ENCODE results near the gene SMIM44. TPM values are rescaled to one million over a fixed set of nuclear protein-coding genes. Genes with fewer than 3 reads are reported as not detected.
A peak's percentile ranks its signal among the peaks of the same experiment; 100 is the strongest.
"Not testable (repeated sequence)": the region's sequence is repeated elsewhere in the genome, so short reads cannot be mapped to it uniquely, and the experiment has no call there.

SMIM44 gene
- total RNA-seq, 1 donor from 2014 or later: not detected

DNA sequence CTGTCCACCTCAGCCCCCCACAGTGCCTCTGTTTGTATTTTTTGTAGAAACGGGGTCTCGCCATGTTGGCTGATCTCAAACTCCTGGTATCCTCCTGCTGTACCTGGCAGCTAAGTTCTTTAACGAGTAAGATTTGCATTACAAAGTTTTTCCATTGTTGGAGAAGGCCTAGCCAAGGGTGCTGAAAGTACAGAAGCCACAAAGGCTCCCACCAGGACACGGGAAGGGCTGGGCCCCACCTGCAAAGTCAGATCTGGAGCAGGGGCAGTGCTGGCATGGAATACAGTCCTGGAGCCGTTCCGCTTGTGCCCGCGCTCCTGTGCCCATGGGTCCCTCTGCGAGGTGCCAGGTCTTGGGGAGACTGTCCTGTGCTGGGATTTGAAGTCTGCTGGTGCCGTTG is 35.0 kb upstream of the SMIM44 start:
- no peak for DNase-seq (ENCODE audit: low spot score)

DNA sequence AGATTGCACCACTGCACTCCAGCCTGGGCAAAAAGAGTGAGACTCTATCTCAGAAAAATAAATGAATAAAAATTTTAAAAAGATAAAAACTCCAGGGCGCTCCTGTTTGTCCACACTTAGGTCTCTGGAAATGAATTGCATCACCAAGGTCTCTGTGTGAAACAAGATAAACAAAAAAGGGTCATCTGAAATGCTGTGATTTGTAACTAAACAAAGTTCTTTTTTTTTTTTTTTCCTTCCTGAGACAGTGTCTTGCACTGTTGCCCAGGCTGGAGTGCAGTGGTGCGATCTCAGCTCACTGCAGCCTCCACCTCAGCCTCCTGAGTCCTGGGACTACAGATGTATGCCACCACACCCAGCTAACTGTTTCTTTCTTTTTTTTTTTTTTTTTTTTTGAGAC is 34.4 kb upstream of the SMIM44 start:
- DNase-seq (ENCODE audit: low spot score): no peak

DNA sequence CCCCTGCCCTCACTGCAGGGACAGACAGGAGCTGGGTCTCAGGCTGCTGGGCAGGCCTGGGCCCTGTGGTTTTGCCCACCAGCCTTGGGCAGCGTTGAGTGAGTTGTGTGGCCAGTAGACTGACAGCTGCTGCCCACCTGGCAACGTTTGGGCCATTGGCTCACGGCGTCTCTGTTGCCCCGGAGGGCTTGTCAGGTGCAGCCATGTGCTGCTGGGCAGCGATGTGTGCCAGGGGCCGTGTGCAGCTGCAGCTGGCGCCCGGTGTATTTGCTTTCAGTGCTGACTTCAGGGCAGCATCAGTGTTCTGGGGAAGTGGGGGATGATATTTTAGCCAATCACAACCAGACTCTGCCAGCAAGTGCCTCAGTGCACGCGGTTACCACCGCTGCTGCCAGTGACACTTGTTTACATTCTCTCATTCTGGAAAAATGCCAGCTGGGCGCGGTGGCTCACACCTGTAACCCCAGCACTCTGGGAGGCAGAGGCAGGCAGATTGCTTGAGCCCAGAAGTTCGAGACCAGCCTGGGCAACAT is 33.5 kb upstream of the SMIM44 start:
- DNase-seq (ENCODE audit: low spot score): no peak

DNA sequence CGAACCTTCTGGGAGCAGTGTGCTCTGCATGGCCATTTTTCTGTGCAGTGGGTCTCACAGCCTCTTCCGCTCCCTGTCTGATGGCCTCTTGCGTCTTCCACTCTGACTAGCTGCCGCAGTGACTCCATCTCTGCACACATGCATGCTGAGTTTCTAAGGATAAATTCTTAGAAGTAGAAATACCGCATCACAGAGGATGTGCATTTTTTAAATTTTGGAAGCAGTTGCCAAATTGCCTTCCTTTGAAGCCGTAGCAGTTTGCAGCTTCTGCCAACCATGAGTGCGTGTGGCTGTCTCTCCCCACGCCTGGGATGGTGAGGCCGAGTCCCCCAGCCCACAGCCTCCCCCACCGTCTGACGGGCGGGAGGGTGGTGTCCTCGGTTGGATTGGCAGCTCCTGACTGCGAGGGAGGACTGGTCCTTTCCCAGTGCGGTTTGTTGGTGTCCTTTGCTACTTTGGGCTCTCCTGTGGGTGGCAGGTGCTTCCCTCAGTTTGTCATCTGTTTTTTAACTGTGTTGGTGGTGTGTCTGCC is 32.7 kb upstream of the SMIM44 start:
- DNase-seq (ENCODE audit: low spot score): no peak

DNA sequence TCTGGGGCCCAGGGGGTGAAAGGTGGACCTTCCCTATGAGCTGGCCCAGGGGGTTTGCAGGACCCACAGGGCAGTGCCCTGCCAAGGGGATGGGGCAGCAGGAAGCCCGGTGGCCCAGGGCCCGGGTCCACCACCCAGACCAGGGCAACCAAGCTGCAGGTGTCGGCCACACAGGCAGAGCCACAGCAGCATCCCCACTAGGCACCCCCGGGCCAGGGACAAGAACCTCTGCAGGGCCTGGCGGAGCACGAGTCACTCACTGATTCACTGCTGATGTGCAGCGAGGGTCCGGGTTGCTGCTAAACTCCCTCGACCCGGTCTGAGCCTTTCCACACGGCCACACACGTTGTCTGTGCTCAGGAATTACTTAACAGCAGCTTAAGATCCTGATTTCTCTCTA is 31.7 kb upstream of the SMIM44 start:
- DNase-seq (ENCODE audit: low spot score): no peak

DNA sequence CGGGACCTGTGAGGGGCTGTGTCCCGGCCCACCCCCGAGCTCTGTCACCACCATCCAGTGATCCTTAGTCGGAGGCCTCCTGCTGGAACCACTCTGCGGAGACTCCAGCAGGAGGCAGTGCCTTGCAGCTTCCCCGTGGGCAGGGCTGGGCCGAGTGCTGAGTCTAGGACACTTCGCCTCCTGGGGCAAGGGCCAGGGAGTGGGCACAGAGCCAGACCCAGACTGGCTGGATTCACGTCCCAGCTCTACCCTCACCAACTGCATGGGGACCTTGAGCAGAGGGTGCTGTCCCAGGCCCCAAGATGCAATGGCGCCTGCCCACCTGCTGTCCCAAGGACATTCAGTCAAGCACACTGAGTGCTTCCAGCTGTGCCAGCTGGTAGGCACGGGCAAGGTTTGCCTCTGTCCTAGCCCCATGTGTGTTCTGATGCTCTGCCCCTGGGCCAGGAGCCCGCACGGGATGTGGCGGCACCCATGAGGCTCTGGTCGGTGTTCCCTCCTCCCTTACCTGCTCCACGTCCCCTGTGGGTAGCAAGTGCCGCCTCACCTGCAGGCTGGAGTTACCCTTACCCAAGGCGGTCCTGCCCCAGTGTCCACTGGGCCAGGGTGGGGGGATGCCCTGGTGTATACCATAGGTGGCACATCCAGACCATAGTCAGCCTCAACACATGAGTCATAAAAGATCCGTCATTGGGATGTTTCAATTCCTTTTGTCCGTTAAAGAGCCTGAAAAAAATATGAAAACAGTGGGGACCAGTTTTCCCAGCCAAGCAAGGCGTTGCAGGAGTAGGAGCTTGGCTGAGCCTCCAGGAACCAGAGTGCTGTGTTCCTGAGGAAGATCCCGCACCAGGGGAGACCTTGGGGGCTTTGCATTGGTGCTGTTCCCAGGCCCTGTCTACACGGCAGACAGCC is 30.2 kb upstream of the SMIM44 start:
- DNase-seq (ENCODE audit: low spot score): no peak

DNA sequence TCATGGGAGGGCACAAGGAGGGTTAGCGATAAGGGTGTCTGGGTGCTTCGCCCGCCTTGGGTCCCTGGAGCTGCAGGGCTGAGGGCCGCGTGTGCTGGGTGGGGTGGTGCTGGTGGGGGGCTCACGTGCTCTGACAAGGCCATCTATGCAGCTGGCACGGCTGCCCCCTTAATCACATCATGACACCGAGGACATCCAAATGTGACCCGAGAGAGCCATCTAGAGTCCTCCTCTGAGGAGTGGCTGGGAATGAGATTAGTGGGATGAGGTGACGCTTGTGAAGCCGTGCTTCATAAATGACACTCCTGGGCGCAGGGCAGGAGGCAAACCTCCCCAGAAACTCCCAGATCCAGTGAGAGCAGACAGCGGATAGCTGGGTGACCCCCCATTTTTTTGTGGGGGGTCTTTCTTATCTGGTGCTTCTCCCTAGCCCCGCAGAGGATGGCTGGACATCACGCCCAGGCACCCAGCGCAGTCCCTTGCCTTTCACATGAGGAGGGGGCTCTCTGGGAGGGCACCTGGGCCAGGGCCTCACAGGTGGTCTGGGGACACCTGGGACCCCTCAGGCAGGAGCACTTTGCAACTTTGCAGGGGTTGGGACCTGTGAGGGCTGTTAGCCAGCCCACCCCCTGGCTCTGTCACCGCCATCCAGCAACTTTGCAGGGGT is 29.5 kb upstream of the SMIM44 start:
- no peak for DNase-seq (ENCODE audit: low spot score)

DNA sequence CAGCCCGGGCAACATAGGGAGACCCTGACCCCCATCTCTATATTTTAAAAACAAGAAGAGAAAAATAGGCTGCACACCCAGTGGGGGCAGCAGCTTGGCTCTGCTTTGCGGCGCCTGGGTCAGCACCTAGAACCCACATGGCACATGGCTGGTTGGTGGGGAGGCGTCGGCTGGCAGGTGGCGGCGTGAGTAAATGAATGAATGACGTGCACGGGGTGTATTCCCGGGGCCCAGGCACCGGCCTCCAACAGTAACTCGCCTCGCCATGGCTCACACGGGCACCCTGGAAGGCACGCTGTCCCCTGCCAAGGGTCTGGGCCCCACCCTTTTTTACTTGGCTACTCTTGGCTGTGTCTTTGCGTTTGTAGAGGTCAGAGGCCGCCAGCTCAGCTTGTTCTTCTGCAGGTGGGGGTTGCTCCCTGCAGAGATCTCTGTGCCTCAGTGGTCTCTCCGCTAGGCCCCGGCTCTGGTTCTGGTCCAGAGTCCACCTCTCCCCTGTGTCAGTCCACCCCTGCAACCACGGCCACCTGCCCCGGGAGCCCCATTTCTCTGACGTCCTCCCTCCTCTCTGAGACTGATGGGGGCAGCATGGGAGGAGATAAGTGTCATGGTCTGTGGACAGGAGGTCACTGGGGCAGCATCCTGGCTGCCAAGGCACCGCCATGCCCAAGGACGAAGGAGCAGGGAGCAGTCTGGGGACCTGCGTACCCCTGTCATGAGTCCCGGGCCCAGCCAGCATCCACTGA is 28.4 kb upstream of the SMIM44 start:
- DNase-seq (ENCODE audit: low spot score): no peak

DNA sequence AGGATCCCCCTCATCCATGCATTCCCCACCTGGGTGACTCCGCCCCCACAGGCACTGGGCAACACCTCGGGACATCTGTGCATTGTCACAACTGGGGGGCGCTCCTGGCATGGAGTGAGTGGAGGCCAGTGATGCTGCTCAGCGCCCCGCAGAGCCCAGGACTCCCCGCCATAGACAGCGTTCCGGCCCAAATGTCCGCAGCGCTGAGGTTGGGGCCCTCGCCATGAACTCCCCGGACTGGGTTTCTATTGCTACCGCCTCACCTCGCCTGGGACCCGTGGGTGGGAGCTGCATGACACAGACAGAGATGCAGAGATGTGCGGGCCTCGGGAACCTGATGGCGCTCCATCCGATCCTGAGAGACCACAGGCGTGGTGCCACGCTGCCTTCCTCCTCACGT is 27.5 kb upstream of the SMIM44 start:
- DNase-seq (ENCODE audit: low spot score): no peak

DNA sequence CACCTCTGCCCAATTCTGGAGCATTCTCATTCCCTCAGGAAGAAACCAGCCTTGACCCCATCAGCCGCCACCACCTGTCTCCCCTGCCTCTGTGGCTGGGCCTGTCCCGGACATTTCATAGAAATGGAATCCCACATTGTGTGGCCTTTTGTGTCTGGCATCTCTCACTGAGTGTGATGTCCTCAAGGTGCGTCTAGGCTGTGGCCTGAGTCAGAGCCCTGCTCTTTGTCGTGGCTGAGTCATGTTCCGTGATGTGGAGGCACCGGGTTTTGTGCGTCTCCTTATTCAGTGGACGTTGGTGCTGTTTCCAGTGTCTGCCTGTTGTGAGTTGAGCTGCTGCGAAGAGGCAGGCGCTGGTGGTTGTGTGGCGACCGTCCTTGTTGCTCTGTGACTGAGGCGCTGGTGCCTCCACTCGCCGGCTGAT is 26.3 kb upstream of the SMIM44 start:
- no peak for DNase-seq (ENCODE audit: low spot score)

DNA sequence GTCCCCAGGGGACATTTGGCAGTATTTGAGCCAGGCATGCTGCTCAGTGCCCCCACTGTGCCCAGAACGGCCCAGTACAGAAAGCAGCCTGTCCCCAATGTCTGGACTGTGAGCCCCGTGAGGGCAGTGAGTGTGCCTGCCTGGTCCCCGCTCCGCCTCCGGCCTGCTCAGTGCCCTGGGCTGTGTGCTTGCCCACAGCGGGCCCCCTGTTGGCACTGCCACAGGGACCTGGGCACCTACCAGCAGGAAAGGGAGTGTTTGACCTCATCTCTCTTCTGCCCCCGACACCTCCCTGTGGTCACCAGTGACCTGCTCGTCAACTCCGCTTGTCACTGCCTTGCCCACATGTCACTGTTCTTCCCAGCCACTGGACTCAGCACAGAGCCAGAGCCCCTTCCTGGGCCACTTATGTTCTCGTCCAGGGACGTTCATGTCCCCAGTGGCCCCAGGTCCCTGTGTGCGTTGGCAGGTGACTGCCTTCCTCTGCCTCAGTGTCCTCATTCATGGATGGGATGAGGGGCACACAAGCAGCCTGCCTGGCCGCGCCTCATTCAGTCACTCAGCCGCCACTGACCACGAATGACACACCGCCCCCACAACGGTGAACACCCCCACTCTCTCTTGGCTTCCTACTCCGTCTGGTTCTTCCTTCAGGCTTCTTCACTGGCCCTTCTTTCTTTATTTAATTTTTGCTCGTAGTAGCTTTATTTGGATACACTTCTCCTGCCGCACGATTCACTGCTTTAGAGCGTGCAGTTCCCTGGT is 25.7 kb upstream of the SMIM44 start:
- no peak for DNase-seq (ENCODE audit: low spot score)

DNA sequence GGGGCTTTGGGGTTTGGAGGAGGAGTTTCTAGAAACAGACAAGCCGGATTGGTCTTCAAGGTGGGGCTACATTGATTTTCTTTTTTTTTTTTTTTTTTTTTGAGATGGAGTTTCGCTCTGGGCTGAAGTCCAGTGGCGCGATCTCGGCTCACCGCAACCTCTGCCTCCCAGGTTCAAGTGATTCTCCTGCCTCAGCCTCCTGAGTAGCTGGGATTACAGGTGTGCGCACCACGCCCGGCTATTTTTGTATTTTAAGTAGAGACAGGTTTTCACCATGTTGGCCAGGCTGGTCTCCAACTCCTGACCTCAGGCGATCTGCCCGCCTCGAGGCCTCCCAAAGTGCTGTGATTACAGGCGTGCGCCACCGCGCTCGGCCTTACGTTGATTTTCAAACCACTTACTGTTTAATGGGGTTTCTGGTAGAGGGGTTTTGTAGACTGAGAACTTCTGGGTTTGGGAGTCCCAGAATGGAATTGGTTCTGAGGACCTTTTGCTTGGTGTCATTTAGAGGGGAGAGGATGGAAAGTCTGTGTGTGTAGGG is 24.9 kb upstream of the SMIM44 start:
- DNase-seq (ENCODE audit: low spot score): not testable (repeated sequence)

DNA sequence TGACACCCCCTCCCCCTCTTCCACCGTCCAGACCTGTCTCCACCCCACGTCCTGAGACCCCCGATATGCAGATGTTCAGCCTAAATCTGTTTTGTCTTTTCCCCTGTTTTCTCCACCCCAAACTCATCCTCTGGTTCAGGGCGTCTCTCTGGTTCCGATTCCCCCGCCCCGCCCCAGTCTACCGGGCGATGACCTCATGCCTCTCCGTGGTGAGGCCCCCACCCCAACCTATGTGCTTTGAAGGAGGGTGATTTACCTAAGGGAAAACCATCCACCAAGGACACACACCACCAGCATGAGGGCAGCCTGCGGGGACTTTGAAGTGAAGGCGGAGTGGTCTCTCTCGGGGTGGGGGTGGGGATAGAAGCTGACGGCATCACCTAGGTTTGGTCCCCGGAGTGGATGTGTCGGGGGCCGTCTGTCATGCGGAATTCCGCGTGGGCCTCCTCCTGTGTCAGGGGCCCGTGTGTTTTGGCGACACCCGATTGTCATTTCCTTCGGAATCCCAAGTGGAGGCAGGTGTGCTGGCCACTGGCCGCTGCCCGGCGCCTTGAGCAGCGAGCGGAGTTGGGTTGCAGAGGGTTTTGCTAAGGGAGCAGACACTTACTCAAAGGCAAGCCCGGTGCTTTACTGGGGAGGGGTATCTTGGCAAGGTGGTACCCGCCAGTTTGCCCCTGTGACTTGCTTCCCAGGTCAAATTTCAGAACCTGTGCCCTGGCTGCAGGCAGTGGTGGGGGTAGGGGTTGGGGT is 24.3 kb upstream of the SMIM44 start:
- DNase-seq (ENCODE audit: low spot score): peak; percentile 40

DNA sequence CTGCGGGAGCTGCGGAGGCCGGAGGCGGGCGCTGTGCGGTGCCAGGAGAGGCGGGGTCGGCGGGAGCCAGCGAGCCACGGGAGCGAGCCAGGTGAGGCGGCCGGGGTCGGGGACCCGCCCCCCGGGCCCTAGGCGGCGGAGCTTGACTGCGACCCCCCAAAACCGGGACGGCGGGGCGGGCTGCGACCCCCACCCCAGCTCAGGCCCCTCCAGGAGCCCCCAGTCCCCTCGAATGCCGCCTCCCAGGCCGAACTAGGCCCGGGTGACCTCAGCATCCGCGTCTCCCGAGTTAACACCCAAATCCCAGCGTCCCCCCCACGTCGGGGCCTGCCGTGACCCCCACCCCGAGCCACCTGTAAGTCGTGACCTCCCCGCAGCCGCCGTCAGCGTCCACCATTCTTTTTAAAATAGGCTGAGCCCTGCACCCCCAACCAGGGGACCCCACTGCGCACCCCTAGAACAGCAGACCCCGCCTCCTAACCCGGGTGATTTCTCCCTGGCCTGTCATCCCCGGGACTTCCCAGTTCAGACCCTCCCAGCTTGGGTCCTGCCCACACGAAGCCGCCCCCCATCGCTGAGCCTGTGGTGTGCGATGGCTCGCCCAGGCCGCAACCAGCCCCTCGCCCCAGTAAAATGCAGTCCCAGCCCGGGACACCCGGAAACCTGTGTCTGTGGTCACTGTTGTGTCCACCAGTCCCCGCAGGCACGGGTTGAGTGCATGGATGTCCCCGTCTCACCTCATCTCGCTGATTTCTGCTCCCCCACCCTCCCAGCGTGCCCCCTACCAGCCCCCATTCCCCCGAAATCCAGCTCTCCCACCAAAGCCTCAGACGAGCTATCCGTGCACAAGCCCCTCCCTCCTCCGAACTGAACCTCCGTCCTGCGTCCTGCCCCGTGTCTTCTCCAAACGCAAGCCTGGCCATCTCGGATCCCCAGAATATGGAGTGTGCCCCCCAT is 23.4 kb upstream of the SMIM44 start:
- peak; percentile 30 for DNase-seq (ENCODE audit: low spot score)

DNA sequence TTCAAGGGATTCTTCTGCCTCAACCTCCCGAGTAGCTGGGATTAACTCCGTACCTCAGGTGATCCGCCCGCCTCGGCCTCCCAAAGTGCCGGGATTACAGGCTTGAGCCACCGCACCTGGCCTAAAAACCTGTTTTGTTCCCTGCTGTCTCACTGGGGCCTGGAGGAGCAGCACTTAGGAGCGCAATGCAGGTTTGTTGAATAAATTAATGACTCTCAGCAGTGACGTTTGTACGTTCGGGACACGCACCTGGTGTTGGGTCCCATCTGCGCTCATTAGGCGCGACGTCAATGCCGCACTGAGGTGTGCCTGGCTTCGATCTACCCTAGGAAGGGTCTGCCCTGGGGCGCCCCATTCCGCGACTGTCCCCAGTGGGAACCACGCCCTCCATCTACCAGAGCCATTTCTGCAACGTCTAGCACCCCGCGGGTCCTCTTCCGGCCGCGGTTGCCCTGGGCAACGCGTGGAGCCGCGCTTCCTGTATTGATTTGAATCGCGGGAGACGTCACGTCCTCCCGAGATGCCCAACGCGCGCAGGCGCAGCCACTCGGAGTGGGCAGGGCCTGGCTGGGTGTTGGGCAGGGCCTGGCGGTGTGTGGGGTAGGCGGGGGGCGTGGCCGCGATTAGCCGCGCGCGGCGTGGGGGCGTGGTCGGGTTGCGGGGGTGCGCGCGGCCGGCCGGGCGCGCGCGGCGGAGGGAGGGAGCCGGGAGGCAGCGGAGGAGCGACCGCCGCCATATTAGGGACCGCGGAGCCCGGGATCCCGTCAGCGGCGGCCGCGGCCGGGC is 22.6 kb upstream of the SMIM44 start, which contains the start of gene FZR1:
TSS of gene FZR1 (plus strand) at position 714 of the 786 bp plus-strand sequence. CDS start 16,679 bp downstream, outside the sequence.
- peak; percentile 99 for DNase-seq (ENCODE audit: low spot score)

DNA sequence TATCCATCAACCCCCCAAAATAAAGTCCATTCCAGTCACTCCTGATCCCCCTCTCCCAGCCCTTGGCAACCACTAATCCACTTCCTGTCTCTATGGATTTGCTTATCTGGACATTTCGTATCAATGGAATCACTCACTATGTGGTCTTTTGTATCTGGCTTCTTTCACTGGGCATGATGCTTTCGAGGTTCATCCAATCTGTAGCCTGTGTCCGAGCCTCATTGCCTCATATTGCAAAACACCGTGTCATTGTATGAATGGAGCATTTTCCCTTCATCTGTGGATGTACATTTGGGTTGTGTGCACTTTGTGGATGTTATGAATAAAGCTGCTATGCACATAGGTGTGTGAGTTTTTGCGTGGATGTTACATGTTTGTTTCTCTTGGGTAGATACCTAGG is 21.5 kb upstream of the SMIM44 start:
- DNase-seq (ENCODE audit: low spot score): peak; percentile 69

DNA sequence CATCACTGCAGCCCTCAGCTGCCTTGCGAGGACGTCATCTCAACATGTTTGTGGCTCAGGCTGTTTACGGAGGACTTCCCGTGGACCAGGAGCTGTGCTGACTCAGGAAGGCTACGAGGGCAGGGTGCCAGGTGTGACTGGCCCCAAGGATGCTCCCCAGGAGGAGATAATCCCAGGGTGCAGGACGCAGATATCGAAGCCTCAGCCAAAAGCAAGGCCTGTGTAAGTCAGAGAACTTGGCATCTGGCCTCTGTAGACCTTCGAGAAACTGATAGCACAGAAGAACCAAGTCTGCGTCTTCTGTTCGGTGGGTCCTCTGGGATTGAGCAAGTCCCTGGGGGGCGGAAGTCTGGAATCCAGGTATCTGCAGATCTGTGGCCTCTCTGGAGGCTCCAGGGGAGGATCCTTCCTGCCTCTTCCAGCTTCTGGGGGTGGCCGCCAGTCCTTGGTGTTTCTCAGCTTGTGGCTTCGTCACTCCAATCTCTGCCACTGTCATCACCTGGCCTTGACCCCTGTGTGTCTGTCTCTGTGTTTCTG is 19.9 kb upstream of the SMIM44 start:
- DNase-seq (ENCODE audit: low spot score): no peak

DNA sequence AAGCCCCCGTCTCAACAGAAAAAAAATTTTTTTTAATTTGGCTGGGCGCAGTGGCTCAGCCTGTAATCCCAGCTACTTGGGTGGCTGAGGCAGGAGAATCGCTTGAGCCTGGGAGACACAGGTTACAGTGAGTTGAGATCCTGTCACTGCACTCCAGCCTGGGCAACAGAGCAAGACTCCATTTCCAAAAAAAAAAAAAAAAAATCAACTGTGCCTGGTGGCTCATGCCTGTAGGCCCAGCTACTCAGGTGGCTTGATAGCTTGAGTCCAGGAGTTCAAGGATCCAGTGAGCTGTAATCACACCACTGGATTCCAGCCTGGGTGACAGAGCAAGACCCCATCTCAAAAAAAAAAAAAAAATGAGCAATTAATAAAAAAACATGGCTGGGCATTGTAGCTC is 18.5 kb upstream of the SMIM44 start:
- no peak for DNase-seq (ENCODE audit: low spot score)
